ENCODE measurements around the gene WDR87. TPM values are rescaled to one million over a fixed set of nuclear protein-coding genes. Genes with fewer than 3 reads are reported as not detected.
"Not testable (repeated sequence)": the region's sequence is repeated elsewhere in the genome, so short reads cannot be mapped to it uniquely, and the experiment has no call there.

WDR87 gene
- total and polyA plus RNA-seq, 2 donors from 2014 or later: not detected

DNA sequence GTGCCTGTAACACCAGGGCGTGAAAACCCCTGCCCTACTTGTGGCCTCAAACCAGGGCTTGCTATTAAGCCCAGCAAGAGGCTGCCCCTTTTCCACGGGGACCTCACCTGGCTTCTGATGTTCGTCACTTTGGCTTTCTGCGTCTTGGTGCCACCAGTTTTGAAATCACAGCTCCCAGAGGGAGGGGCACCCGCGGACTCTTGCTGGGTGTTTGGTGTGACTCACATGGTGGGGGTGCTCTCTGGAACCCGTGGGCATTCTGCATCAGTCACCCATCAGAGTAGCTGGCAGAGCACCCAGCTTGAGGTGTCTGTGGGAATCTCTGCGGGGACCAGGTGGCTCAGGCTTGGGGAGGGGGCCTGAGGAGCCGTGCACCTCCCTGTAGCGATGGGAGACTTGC lies 19.9 kb upstream of the WDR87 start:
- intact Hi-C loops (cut with DNase I): no loop called here
- TF ChIP-seq, protein P1, sequence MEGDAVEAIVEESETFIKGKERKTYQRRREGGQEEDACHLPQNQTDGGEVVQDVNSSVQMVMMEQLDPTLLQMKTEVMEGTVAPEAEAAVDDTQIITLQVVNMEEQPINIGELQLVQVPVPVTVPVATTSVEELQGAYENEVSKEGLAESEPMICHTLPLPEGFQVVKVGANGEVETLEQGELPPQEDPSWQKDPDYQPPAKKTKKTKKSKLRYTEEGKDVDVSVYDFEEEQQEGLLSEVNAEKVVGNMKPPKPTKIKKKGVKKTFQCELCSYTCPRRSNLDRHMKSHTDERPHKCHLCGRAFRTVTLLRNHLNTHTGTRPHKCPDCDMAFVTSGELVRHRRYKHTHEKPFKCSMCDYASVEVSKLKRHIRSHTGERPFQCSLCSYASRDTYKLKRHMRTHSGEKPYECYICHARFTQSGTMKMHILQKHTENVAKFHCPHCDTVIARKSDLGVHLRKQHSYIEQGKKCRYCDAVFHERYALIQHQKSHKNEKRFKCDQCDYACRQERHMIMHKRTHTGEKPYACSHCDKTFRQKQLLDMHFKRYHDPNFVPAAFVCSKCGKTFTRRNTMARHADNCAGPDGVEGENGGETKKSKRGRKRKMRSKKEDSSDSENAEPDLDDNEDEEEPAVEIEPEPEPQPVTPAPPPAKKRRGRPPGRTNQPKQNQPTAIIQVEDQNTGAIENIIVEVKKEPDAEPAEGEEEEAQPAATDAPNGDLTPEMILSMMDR (IDR thresholded peaks at IDR 0.05; ENCODE audit: borderline replicate concordance, extremely low read depth, insufficient read depth): no peak
- no peak for FAIRE-seq
- H3K4me3 ChIP-seq (ENCODE audit: low read length in 3 of 3): no peak overlapping the region
- DNase-seq: no peak
- H3K27ac ChIP-seq (ENCODE audit: low read depth in 2 of 2, low read length in 2 of 2): no peak overlapping the region
- no peak overlapping the region for H3K9ac ChIP-seq (ENCODE audit: low read length in 3 of 3)
- H3K4me1 ChIP-seq (ENCODE audit: control insufficient read depth in 2 of 3, insufficient read depth in 2 of 3, low read depth in 1 of 3, low read length in 3 of 3): peaks cover 0 to 14% (median 13%) of the 10 kb centered on the region in 3 donors
- no peaks in the 10 kb centered on the region for H3K27me3 ChIP-seq (ENCODE audit: control insufficient read depth, insufficient read depth, low read length)
- no peaks in the 10 kb centered on the region for H3K9me3 ChIP-seq (ENCODE audit: control insufficient read depth in 2 of 3, insufficient read depth in 1 of 3, low read length in 3 of 3)
- H3K36me3 ChIP-seq (ENCODE audit: control insufficient read depth in 2 of 3, insufficient read depth in 3 of 3, low read length in 3 of 3): no peaks in the 10 kb centered on the region

DNA sequence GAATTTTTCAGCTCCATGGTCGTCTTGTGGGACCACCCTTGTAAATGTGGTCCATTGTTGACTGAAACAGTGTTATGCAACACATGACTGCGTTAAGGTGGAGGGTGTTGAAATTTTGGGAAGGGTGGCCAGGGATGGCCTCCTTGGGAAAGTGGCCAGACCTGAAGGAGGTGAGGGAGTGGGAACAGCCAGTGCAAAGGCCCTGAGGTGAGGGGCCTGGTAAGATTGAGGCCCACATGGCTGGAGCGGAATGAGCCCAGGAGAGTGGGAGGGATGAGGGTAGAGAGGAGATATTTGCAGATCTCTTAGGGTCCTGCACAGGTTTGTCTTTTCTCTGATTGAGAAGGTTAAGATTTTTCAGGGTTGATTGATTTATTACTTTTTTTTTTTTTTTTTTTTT lies 18.8 kb upstream of the WDR87 start:
- TF ChIP-seq, protein P1 (IDR thresholded peaks at IDR 0.05; ENCODE audit: borderline replicate concordance, extremely low read depth, insufficient read depth): no peak
- Histone ChIP-seq H3K9ac (ENCODE audit: low read length in 3 of 3) (no peak overlapping the region), H3K4me1 (ENCODE audit: control insufficient read depth in 2 of 3, insufficient read depth in 2 of 3, low read depth in 1 of 3, low read length in 3 of 3) (peaks cover 0 to 13% (median 8%) of the 10 kb centered on the region in 3 donors), H3K9me3 (ENCODE audit: control insufficient read depth in 2 of 3, insufficient read depth in 1 of 3, low read length in 3 of 3) (no peaks in the 10 kb centered on the region), H3K27me3 (ENCODE audit: control insufficient read depth, insufficient read depth, low read length) (no peaks in the 10 kb centered on the region), H3K27ac (ENCODE audit: low read depth in 2 of 2, low read length in 2 of 2) (no peak overlapping the region), H3K36me3 (ENCODE audit: control insufficient read depth in 2 of 3, insufficient read depth in 3 of 3, low read length in 3 of 3) (no peaks in the 10 kb centered on the region), H3K4me3 (ENCODE audit: low read length in 3 of 3) (no peak overlapping the region)
- DNase-seq: no peak
- intact Hi-C loops (cut with DNase I): no loop called here
- FAIRE-seq: no peak

DNA sequence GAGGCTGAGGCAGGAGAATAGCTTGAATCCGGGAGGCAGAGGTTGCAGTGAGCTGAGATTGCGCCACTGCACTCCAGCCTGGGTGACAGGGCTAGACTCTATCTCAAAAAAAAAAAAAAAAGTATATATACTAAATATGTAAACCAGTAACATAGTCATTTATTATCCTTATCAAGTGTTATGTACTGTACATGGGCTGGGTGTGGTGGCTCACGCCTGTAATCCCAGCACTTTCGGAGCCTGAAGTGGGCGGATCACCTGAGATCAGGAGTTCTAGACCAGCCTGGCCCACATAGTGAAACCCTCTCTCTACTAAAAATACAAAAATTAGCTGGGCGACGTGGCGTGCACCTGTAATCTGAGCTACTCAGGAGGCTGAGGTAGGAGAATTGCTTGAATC lies 18.2 kb upstream of the WDR87 start:
- FAIRE-seq; H3K27ac ChIP-seq (ENCODE audit: low read depth in 2 of 2, low read length in 2 of 2); H3K27me3 ChIP-seq (ENCODE audit: control insufficient read depth, insufficient read depth, low read length); H3K36me3 ChIP-seq (ENCODE audit: control insufficient read depth in 2 of 3, insufficient read depth in 3 of 3, low read length in 3 of 3); H3K9me3 ChIP-seq (ENCODE audit: control insufficient read depth in 2 of 3, insufficient read depth in 1 of 3, low read length in 3 of 3); H3K9ac ChIP-seq (ENCODE audit: low read length in 3 of 3); intact Hi-C loops (cut with DNase I); DNase-seq; H3K4me3 ChIP-seq (ENCODE audit: low read length in 3 of 3): not testable (repeated sequence)
- peaks cover 0 to 11% (median 8%) of the 10 kb centered on the region in 3 donors for H3K4me1 ChIP-seq (ENCODE audit: control insufficient read depth in 2 of 3, insufficient read depth in 2 of 3, low read depth in 1 of 3, low read length in 3 of 3)

DNA sequence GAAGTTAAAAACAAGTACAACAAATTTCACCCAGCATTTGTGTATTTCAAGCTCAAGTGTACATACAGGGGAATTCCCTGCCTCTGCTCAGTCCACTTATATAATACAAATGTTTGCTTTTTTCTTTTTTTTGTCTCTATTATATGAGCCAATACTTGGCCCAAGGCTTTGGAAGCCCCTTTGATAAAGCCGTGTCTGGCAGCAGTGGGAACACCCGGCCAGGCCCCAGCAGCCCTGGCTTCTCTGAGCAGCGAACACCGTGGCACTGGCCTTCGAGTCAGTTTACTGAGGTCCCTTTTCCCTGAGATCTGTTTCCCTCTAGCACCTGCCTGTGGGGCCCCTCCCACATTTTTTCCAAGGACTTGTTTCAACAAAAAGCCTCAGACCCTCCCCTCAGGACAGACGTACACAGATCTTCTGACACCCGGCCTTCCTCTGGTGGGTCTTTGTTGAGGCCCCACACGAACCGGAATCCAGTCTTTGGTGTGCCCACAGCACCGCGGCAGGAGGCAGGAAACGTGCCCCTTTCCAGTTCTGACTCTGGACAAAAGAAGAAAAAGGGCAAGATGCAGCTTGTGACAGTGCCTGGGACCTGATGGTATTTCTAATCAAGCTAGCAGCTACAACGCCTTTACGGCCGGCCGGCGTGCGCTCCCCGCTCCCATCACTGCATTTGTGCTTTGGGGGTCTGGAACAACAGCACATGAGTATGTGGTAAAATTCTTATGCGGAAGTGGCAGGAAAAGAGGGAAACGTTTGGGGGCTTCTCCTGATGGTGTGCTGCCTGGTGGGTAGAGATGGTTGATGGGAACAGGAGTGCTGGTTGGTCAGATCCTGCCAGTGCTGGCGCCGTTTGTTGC lies 14.4 kb upstream of the WDR87 start:
- no peaks in the 10 kb centered on the region for H3K9me3 ChIP-seq (ENCODE audit: control insufficient read depth in 2 of 3, insufficient read depth in 1 of 3, low read length in 3 of 3)
- peaks cover 0 to 2% (median 0%) of the 10 kb centered on the region in 3 donors for H3K4me1 ChIP-seq (ENCODE audit: control insufficient read depth in 2 of 3, insufficient read depth in 2 of 3, low read depth in 1 of 3, low read length in 3 of 3)
- H3K4me3 ChIP-seq (ENCODE audit: low read length in 3 of 3): no peak overlapping the region
- H3K36me3 ChIP-seq (ENCODE audit: control insufficient read depth in 2 of 3, insufficient read depth in 3 of 3, low read length in 3 of 3): peaks cover 0 to 2% (median 0%) of the 10 kb centered on the region in 3 donors
- intact Hi-C loops (cut with DNase I): no loop called here
- TF ChIP-seq, protein P1 (IDR thresholded peaks at IDR 0.05; ENCODE audit: borderline replicate concordance, extremely low read depth, insufficient read depth): no peak
- no peak overlapping the region for H3K27ac ChIP-seq (ENCODE audit: low read depth in 2 of 2, low read length in 2 of 2)
- H3K9ac ChIP-seq (ENCODE audit: low read length in 3 of 3): no peak overlapping the region
- DNase-seq: no peak
- FAIRE-seq: no peak
- H3K27me3 ChIP-seq (ENCODE audit: control insufficient read depth, insufficient read depth, low read length): no peaks in the 10 kb centered on the region

All from kidney (tissue), 14 donors.